Pancreas (tissue), 10 donors: ENCODE results near the gene CXADR. TPM values are rescaled to one million over a fixed set of nuclear protein-coding genes. Genes with fewer than 3 reads are reported as not detected.
"Not testable (repeated sequence)": the region's sequence is repeated elsewhere in the genome, so short reads cannot be mapped to it uniquely, and the experiment has no call there.

ENCODE experiments used
- ATAC-seq, 4 donors: fragments of 200-7000 bp; cut with Tn5 transposase; one replicate each; pipeline versions ENCODE4 v1.8.0 to v1.9.1; 2020; ENCODE audit warnings: mild to moderate bottlenecking in 4 of 4, moderate library complexity in 4 of 4
- DNase-seq, 6 donors: peaks; one replicate each; pipeline ENCODE4 v3.0.0-alpha.2; 2020
- FAIRE-seq: peaks from 2 replicates; lab custom pipeline; 2012; peaks lifted over from hg19 to GRCh38; lab: Jason Lieb, UNC
- H3K27ac ChIP-seq, 4 donors: fragments of 200-600 bp; sonication (generic); 1 replicate in 3 of 4; 2 replicates in 1 of 4; pipeline versions ENCODE4 v1.5.0 to v1.8.0; 2020
- H3K27me3 ChIP-seq, 4 donors: fragments of 200-600 bp; one replicate each; pipeline ENCODE4 v1.8.0; 2021
- H3K36me3 ChIP-seq, 3 donors: fragments of 200-600 bp; sonication (generic) in 1 of 3; one replicate each; pipeline versions ENCODE4 v1.5.0 to v1.8.0; 2020 to 2021
- H3K4me1 ChIP-seq, 3 donors: fragments of 200-600 bp; one replicate each; pipeline ENCODE4 v1.8.0; 2021
- H3K4me3 ChIP-seq, 4 donors: fragments of 200-600 bp; sonication (generic) in 2 of 4; one replicate each; pipeline versions ENCODE4 v1.5.0 to v1.8.0; 2020 to 2021
- H3K9me3 ChIP-seq, 4 donors: fragments of 200-600 bp; one replicate each; pipeline ENCODE4 v1.8.0; 2021
- WGBS, 2 donors: extraction: QIAGEN DNeasy Blood & Tissue Kit; methylation state at CpG; one replicate each; pipeline ENCODE4 v1.1.7; 2013; 5-methylcytosine and 5-hydroxymethylcytosine counted together
- intact Hi-C, 3 donors: fragments of 100-400 bp; cut with DNase I; formaldehyde crosslinking; loops; one replicate each; pipeline versions ENCODE4 v1.11.1 to v1.14.2; 2022
- polyA plus RNA-seq, 2 donors: library from polyadenylated mRNA; stranded (reverse); fragments of 200-250 nt; gene quantifications; one replicate each; pipeline ENCODE4 v1.2.3, GENCODE V29; 2013
- total RNA-seq, 6 donors: library from RNA; stranded (reverse); fragmentation: NEBNext Ultra II Directional in 4 of 6; extraction: Animal tissue kit (Norgen Biotek cat#: 25700) in 4 of 6; gene quantifications; one replicate each; pipeline versions ENCODE4 v1.2.1 to v1.2.4, GENCODE V29; 2021 to 2023
- TF ChIP-seq, protein P1 (sequence below), 4 donors: fragments of 200-600 bp; sonication (generic) in 3 of 4; IDR thresholded peaks; one replicate each; pipeline versions ENCODE4 v1.5.0 to v1.8.0; 2021; ENCODE audit warnings: antibody characterized with exemption in 4 of 4
- donor health status: healthy with polysubstance abuse.
- donor health status: DM: no; HTN: no; CAD: no; lungs with moderate emphysema.
- donor health status: DM: no; HTN: no; CAD: no.
- donor health status: control.
- donor health status: control.
- donor health status: Bipolar disorder and iron deficiency.
- donor health status: DM: yes; HTN: yes; CAD: no.
- donor health status: DM: no; HTN: no; CAD: no.
- donor health status: DM: no; HTN: no; CAD: no.
- donor health status: DM: yes; HTN: yes; CAD: no.

The CXADR gene
- total and polyA plus RNA-seq, 8 donors: 5.1 to 24.8 (median 15.1) TPM

DNA sequence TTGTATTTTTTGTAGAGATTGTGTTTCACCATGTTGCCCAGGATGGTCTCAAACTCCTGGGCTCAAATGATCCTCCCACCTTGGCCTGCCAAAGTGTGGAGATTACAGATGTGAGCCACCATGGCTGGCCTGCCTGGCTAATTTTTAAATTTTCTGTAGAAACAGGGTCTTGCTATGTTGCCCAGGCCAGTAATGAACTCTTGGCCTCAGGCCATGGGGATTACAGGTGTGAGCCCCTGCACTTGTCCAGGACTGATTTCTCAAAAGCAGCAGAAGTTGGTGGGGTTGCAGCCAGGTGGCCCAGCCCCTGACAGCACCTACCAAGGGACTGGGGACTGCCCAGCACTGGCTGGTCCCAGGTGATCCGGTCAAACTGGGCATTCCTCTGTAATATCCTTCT is 44.1 kb upstream of the CXADR start:
- ATAC-seq: no peak
- Histone ChIP-seq H3K36me3 (no peaks in the 10 kb centered on the region), H3K27ac (peak overlapping the region in 1 of 4 donors; percentile 85), H3K9me3 (no peaks in the 10 kb centered on the region), H3K4me3 (no peak overlapping the region), H3K4me1 (peaks cover 0 to 34% (median 32%) of the 10 kb centered on the region in 3 donors), H3K27me3 (no peaks in the 10 kb centered on the region)
- DNase-seq: no peak
- TF ChIP-seq, protein P1, sequence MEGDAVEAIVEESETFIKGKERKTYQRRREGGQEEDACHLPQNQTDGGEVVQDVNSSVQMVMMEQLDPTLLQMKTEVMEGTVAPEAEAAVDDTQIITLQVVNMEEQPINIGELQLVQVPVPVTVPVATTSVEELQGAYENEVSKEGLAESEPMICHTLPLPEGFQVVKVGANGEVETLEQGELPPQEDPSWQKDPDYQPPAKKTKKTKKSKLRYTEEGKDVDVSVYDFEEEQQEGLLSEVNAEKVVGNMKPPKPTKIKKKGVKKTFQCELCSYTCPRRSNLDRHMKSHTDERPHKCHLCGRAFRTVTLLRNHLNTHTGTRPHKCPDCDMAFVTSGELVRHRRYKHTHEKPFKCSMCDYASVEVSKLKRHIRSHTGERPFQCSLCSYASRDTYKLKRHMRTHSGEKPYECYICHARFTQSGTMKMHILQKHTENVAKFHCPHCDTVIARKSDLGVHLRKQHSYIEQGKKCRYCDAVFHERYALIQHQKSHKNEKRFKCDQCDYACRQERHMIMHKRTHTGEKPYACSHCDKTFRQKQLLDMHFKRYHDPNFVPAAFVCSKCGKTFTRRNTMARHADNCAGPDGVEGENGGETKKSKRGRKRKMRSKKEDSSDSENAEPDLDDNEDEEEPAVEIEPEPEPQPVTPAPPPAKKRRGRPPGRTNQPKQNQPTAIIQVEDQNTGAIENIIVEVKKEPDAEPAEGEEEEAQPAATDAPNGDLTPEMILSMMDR (IDR thresholded peaks at IDR 0.05): no peak
- intact Hi-C loops: no loop called here
- WGBS, 2 donors: 97 to 100% methylated on average over 1 of the region's 1 CpG
- FAIRE-seq: no peak

DNA sequence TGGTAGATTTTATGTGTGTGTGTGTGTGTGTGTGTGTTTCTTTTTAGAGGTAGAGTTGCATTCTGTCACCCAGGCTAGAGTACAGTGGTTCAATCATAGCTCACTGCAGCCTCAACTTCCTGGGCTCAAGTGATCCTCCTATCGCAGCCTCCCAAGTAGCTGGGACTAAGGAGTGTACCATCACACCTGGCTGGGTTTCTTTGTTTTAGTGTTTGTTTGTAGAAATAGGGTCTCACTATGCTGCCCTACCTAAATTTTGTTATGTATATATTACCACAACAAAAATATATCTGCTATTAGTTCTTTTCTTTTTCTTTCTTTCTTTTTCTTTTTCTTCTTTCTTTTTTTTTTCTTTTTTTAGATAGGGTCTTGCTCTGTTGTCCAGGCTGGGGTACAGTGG is 43.1 kb upstream of the CXADR start:
- Histone ChIP-seq H3K4me3 (no peak overlapping the region), H3K27me3 (no peaks in the 10 kb centered on the region), H3K4me1 (peaks cover 0 to 34% (median 30%) of the 10 kb centered on the region in 3 donors), H3K27ac (no peak overlapping the region), H3K36me3 (no peaks in the 10 kb centered on the region), H3K9me3 (no peaks in the 10 kb centered on the region)
- ATAC-seq (no peak), FAIRE-seq (no peak), DNase-seq (no peak)
- WGBS, 2 donors: 100% methylated on average over 1 of the region's 1 CpG
- TF ChIP-seq, protein P1 (IDR thresholded peaks at IDR 0.05): no peak
- intact Hi-C loops: no loop called here

DNA sequence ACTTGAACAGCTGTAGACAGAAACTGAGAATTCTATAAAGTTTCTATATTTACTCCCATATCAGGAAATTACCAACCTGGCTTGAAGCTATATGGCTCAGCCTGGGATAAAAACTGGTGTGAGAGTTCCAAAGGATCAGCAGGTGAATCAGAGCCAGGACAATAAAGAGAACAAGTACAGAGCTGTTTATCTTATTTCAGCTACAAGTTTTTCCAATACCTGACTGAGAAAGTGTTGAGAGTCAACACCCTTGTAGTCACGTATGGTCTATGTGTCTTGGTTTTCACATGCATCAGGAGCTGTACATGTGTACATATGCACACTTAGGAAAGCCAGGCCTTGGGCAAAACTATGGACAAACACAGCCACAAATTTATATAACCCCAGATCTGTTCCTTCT is 40.7 kb upstream of the CXADR start:
- H3K4me1 ChIP-seq: peaks cover 0 to 30% (median 25%) of the 10 kb centered on the region in 3 donors
- H3K4me3 ChIP-seq: no peak overlapping the region
- intact Hi-C loops: no loop called here
- no peak for DNase-seq
- 30 to 54% methylated on average over 1 of the region's 1 CpG for WGBS, 2 donors
- peak overlapping the region in 2 of 4 donors; percentile 41 to 62 for H3K27ac ChIP-seq
- no peaks in the 10 kb centered on the region for H3K36me3 ChIP-seq
- ATAC-seq: peak in 2 of 4 donors; percentile 12 to 32
- peak; percentile 47 for FAIRE-seq
- no peaks in the 10 kb centered on the region for H3K9me3 ChIP-seq
- H3K27me3 ChIP-seq: no peaks in the 10 kb centered on the region
- TF ChIP-seq, protein P1 (IDR thresholded peaks at IDR 0.05): no peak

DNA sequence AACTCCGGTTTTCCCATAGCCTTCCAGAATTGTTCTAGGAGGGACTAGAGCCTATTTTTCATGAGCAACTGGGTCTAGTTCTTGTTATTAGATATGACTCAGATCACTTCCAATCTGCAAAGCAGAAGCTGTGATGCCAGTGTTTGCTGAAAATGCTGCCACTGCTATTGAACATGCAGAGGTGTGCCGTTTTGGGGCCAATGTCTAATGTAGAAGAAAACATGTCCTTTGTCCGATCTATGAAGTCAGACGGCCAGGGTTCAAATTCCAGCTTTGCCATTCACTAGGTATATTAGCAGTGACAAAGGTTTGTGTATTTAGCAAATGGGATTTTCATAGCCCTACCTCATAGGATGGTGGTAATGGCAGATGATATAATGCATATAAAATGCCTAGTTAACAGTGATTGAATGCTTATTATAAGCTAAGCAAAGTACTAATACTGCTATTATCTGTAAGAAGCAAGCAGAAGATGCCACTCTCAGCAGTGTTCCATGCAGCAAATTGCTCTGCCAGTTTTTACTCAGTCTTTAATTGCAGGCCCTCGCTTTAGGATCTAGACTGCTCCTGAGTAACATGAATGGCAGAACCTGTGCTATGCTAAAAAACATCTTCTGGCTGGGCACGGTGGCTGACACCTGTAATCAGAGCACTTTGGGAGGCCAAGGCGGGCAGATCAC is 40.1 kb upstream of the CXADR start:
- TF ChIP-seq, protein P1 (IDR thresholded peaks at IDR 0.05): no peak
- no peak for DNase-seq
- ATAC-seq: peak in 2 of 4 donors; percentile 4 to 8
- WGBS, 2 donors: 56 to 64% methylated on average over 7 of the region's 7 CpGs
- no peak for FAIRE-seq
- Histone ChIP-seq H3K27ac (peak overlapping the region in 2 of 4 donors; percentile 41 to 62), H3K36me3 (no peaks in the 10 kb centered on the region), H3K27me3 (no peaks in the 10 kb centered on the region), H3K4me3 (no peak overlapping the region), H3K4me1 (peaks cover 0 to 26% (median 24%) of the 10 kb centered on the region in 3 donors), H3K9me3 (no peaks in the 10 kb centered on the region)
- intact Hi-C loops: no loop called here

DNA sequence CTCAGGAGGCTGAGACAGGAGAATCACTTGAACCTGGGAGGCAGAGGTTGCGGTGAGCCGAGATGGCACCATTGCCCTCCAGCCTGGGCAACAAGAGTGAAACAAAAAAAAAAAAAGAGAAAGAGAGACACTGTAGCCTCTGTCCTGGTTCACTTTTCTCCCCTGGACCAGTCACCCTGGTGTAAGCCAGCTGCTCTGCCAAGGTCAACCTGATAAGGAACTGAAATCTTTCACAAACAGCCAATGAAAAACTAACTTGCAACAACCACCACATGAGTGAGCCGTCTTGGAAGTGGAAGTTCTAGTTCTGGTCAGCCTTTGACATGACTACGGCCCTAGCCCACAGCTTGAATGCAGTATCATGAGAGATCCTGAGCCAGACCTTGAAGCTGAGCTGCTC is 36.8 kb upstream of the CXADR start:
- no peaks in the 10 kb centered on the region for H3K36me3 ChIP-seq

DNA sequence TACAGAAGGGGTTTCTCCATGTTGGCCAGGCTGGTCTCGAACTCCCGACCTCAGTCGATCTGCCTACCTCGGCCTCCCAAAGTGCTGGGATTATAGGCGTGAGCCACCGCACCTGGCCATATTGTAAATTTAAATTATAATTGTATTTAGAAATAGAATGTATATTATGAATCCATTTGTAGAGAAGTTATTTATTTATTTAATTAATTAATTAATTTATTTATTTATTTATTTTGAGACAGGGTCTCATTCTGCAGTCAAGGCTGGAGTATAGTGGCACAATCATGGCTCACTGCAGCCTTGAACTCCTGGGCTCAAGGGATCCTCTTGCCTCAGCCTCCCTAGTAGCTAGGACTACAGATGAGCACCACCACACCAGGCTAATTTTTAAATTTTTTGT is 34.7 kb upstream of the CXADR start:
- DNase-seq, FAIRE-seq, intact Hi-C loops, H3K9me3 ChIP-seq, ATAC-seq, H3K27ac ChIP-seq, H3K4me1 ChIP-seq, H3K36me3 ChIP-seq, H3K27me3 ChIP-seq, H3K4me3 ChIP-seq: not testable (repeated sequence)
- 91 to 96% methylated on average over 6 of the region's 6 CpGs for WGBS, 2 donors

More for the DNA sequence above, 36.8 kb upstream of the CXADR start:
- ATAC-seq (peak; percentile 93 to 98 (median 96)), DNase-seq (peak in 4 of 6 donors; percentile 50 to 78 (median 68)), FAIRE-seq (no peak)
- Histone ChIP-seq H3K4me1 (peaks cover 0 to 22% (median 19%) of the 10 kb centered on the region in 3 donors), H3K27me3 (no peaks in the 10 kb centered on the region), H3K27ac (peak overlapping the region in 3 of 4 donors; percentile 6 to 74 (median 73)), H3K9me3 (no peaks in the 10 kb centered on the region), H3K4me3 (no peak overlapping the region)
- TF ChIP-seq, protein P1 (IDR thresholded peaks at IDR 0.05): no peak
- 28 to 36% methylated on average over 4 of the region's 4 CpGs for WGBS, 2 donors
- intact Hi-C loops: no loop called here
